Stimulated activated naive CD4-positive, alpha-beta T cell (primary cell): ENCODE data around the gene FUT6.
"Not testable (repeated sequence)": the region's sequence is repeated elsewhere in the genome, so short reads cannot be mapped to it uniquely, and the experiment has no call there.

Experiments used
- DNase-seq, 6 experiments: peaks; one replicate each; lab custom pipeline; 2025; lab: John Stamatoyannopoulos, UW

FUT6 gene

DNA sequence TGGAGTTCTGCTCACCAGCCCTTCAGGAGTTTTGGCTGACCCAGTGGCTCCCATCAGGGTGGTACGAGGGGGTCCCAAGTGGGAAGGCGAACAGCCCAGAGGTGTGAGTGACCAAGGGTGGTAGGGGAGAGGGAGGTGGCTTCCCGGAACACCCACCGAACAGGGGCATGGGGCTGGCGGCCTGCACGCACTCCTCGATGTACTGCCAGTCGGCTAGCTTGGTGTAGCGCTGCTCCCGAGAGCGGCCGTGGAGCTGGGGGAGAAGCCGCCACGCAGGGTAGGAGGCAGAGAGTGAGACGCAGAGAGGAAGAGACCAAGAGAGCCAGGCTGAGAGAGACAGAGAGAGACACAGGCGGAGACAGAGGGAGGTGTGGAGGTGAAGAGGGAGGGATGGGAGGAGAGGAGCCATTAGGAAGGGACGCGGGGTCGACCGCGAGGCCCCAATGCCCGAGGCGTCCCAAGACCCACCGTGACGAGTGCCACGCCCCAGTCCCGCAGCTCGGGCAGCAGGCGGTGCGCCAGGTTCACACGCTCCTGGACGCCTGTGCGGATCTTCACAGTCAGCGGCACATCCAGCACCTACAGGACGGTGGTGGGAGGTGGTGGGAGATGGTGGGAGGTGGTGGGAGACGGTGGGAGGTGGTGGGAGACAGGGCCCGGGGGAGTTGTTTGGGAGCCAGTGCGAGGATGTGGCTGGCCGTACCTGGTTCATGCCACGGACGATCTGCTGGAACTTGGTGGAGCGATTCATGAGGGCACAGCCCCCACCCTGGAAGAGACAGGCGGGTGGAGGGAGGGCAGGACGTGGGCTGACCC, 52.7 kb downstream of the FUT6 start:
- no peak for DNase-seq

DNA sequence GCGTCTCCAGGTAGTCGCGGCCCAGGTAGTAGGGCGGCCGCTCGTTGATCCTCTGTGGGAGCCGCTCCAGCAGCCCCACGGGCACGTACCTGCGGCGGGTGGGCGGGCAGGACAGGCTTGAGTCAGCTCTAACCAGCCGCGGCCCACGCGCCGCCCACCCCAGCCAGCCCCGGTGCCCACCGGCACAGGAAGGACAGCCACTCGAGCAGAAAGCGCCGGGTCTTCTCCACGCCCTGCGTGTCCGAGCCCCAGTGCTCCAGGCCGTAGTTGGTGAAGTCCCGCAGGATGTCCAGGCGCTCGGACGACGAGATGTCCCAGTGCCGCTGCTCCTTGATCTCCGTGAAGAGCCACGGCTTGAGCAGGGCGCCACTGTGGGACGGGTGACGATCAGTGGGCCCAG, 54.1 kb downstream of the FUT6 start:
- DNase-seq: no peak

DNA sequence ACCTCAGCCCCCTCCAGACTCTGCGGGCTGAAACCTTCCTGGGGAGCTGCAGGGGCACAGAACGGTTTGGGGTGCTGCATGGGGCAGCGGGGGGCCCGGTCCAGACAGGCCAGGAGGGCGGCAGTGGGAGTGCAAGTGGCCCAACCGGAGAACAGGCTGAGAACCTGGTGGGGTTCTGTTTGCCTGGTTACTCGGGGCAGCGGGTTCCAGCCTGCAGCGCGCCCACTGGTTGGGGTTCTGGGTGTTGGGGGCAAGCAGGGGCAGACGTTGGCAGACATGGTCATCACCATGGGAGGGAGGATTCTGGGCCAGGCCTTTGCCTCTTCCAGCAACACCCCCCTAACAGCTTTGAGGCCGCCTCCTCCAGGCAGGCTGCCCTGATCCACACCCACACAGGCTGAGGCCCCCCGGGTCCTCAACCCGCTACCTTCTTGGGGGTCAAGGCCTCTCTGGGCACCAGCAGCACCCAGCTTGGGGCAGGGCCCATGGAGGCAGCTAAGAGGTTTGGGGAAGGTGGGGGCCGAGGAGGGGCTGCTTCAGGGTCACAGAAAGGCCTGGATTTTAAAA, 54.8 kb downstream of the FUT6 start, which contains the start of gene PRR22:
TSS of gene PRR22 (minus strand) at position 166 of the 567 bp plus-strand sequence. CDS start at position 80, 86 bp downstream.
- no peak for DNase-seq

DNA sequence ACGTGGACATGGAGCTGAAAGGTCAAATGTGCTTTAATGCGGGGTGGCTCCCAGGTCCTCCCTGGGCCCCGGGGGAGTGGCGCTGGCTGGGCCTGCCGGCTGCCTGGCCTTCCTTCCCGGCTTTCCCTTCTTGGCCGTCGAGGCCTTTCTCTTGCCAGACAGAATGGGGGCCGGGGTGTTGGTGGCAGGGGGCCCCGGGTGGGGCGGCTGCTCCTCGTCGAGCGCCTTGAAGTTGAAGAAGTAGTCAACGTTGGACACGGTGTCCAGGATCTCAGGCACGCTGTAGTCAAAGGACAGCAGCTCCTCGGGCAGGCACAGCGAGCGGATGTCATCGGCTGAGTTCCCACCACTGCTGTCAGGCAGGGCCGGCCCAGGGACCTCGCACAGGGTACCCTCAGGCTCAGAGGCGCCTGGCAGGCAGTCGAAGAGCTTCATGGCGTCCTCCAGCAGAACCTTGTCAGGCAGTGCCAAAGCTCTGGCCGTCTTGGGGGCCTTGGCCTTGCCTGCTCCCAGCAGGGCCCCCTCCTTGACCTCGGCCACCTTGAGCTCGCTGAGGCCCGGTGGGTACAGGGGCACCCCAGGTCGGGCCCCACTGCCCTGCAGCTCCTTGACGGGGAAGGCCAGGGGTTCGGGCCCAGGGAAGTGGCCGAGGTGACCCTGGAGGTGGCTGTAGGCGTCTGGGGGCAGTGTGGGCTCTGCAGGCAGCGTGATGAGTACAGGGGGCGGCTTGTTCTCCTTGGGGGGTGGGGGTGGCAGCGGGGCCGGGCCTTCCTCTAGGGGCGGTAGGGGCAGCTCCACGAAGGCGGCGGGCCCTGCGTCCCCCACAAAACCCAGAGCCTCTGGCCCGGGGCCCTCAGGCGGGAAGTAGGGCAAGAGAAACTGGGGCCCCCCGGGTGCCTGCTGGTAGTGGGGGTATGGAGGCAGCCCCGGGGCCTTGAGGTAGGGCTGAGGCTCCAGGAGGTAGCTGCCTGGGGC, 56.3 kb downstream of the FUT6 start:
- no peak for DNase-seq

DNA sequence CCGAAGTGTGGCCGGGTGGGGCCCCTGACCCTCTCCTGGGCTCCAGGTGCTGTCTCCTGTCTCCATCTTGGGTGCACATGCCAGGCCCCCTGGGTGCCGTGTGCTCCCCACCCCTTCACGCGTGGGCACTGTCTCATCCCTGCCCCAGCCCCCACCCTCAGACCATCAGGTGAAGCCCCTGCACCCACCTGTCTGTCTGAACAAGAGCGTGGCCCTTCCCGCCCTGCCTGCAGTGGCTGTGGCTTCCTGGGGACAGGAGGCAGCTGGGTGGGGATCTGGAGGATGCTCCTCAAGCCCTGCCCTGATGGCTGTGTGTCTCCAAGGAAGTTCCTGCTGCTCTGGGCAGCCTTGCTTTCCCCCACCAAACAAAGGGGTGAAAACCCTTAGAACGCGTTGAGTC, 57.2 kb downstream of the FUT6 start:
- no peak for DNase-seq

DNA sequence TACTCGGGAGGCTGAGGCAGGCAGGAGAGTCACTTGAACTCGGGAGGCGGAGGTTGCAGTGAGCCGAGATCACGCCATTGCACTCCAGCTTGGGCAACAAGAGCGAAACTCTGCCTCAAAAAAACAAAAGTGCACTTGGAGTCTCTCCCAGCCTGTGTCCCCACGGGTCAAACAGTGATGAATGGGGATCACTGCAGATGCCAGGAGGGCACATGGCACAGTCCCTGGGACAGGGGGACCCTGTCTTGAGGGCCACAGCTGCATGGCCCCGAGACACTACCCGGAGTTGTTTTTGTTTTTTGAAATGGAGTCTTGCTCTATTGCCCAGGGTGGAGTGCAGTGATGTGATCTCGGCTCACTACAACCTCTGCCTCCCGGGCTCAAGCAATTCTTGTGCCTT, 58.6 kb downstream of the FUT6 start:
- not testable (repeated sequence) for DNase-seq
